HTERT RPE-1 (cell line): ENCODE data around the gene DIP2C.
"Not testable (repeated sequence)": the region's sequence is repeated elsewhere in the genome, so short reads cannot be mapped to it uniquely, and the experiment has no call there.

Source experiments
- in situ Hi-C: fragments of 300-500 bp; cut with MboI; formaldehyde crosslinking; loops from 4 replicates; pipeline ENCODE4 v1.14.3; 2020; ENCODE audit warnings: low sequenced_read_pairs

Gene DIP2C

GRCh38 chr10:689452-690371 lies at the start of gene DIP2C:
TSS of gene DIP2C (minus strand) at chr10:689668. CDS start at chr10:689578, 90 bp downstream.
- in situ Hi-C loops: no loop called here

GRCh38 chr10:734481-734880 lies 45.0 kb upstream of the DIP2C start:
- in situ Hi-C loops: no loop called here

- in situ Hi-C loops: no loop called here
Observed at GRCh38 chr10:733086-733485, 43.6 kb upstream of the DIP2C start.

- in situ Hi-C loops: no loop called here
Observed at GRCh38 chr10:729213-729612, 39.7 kb upstream of the DIP2C start.

GRCh38 chr10:728603-729002 lies 39.1 kb upstream of the DIP2C start:
- in situ Hi-C loops: no loop called here

GRCh38 chr10:727162-727790 lies 37.8 kb upstream of the DIP2C start:
- in situ Hi-C loops: no loop called here

- in situ Hi-C loops: no loop called here
Observed at GRCh38 chr10:725786-726185, 36.3 kb upstream of the DIP2C start.

- in situ Hi-C loops: no loop called here
Observed at GRCh38 chr10:725302-725701, 35.8 kb upstream of the DIP2C start.

GRCh38 chr10:723973-724372 lies 34.5 kb upstream of the DIP2C start:
- in situ Hi-C loops: no loop called here

GRCh38 chr10:722281-723060 lies 33.0 kb upstream of the DIP2C start:
- in situ Hi-C loops: no loop called here

GRCh38 chr10:718143-718700 lies 28.8 kb upstream of the DIP2C start:
- in situ Hi-C loops: no loop called here

- in situ Hi-C loops: no loop called here
Observed at GRCh38 chr10:717458-717857, 28.0 kb upstream of the DIP2C start.

- in situ Hi-C loops: no loop called here
Observed at GRCh38 chr10:716821-717220, 27.4 kb upstream of the DIP2C start.

- in situ Hi-C loops: no loop called here
Observed at GRCh38 chr10:714214-714613, 24.7 kb upstream of the DIP2C start.

GRCh38 chr10:712575-712974 lies 23.1 kb upstream of the DIP2C start:
- in situ Hi-C loops: no loop called here

- in situ Hi-C loops: no loop called here
Observed at GRCh38 chr10:712089-712488, 22.6 kb upstream of the DIP2C start.

GRCh38 chr10:707861-708260 lies 18.4 kb upstream of the DIP2C start:
- in situ Hi-C loops: no loop called here

- in situ Hi-C loops: no loop called here
Observed at GRCh38 chr10:707456-707855, 18.0 kb upstream of the DIP2C start.

- in situ Hi-C loops: no loop called here
Observed at GRCh38 chr10:703118-703517, 13.7 kb upstream of the DIP2C start.

- in situ Hi-C loops: not testable (repeated sequence)
Observed at GRCh38 chr10:700183-700582, 10.7 kb upstream of the DIP2C start.
